GM12865 (cell line): Measurements from ENCODE around the gene PIP4P1.
A peak's percentile ranks its signal among the peaks of the same experiment; 100 is the strongest.
"Not testable (repeated sequence)": the region's sequence is repeated elsewhere in the genome, so short reads cannot be mapped to it uniquely, and the experiment has no call there.

Source experiments
- DNase-seq: peaks from one replicate; pipeline ENCODE4 v3.0.0; 2010; ENCODE audit warnings: low read depth
- H3K4me3 ChIP-seq: 2 replicates; pipeline ENCODE4 v1.5.1; 2011; ENCODE audit warnings: mild to moderate bottlenecking, low read depth, low read length, control low read depth
- TF ChIP-seq, protein P1 (sequence below): IDR thresholded peaks from 2 replicates; pipeline ENCODE4 v1.5.1; 2011; ENCODE audit warnings: low read length, control low read depth, low read depth, inconsistent platforms; ENCODE audit not compliant: insufficient read depth; ENCODE audit errors: missing control alignments

Gene PIP4P1

DNA sequence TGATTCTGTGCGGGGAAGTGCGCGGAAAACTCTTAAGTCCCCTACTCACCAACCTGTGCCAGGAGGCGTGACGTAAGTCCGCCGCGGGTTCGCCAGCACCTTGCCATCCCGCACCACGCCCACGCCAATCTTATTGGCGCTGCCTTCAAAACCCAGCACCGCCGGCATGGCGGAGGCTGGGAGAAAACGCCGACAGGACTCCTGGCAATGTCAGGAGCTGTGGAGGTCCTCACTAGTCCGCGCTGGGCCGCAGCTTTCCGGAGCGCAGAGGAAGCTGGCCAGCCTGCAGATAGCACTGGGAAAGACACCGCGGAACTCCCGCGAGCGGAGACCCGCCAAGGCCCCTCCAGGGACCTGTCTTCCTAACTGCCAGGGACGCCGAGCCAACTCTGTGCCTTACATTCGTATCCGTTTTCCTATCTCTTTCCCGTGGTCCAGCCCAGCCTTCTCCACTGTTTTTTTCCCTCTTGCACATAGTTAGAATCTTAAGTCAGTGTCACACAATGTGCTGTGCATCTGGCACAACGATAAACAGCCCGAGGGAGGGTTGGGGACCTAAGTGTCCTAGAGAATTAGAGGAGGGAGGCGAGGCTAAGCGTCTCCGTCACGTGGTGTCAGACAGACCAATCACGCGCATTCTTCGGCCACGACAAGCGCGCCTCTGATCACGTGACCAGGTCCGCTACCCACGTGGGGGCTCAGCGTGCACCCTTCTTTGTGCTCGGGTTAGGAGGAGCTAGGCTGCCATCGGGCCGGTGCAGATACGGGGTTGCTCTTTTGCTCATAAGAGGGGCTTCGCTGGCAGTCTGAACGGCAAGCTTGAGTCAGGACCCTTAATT is 6.5 kb downstream of the PIP4P1 start, which contains the start of the genes APEX1 and OSGEP:
TSS of gene APEX1 (plus strand) at position 711 of the 839 bp plus-strand sequence. CDS start 420 bp downstream, outside the sequence.
TSS of gene OSGEP (minus strand) at position 297 of the 839 bp plus-strand sequence. CDS start at position 168, 129 bp downstream.
- DNase-seq: peak; percentile 100
- TF ChIP-seq, protein P1, sequence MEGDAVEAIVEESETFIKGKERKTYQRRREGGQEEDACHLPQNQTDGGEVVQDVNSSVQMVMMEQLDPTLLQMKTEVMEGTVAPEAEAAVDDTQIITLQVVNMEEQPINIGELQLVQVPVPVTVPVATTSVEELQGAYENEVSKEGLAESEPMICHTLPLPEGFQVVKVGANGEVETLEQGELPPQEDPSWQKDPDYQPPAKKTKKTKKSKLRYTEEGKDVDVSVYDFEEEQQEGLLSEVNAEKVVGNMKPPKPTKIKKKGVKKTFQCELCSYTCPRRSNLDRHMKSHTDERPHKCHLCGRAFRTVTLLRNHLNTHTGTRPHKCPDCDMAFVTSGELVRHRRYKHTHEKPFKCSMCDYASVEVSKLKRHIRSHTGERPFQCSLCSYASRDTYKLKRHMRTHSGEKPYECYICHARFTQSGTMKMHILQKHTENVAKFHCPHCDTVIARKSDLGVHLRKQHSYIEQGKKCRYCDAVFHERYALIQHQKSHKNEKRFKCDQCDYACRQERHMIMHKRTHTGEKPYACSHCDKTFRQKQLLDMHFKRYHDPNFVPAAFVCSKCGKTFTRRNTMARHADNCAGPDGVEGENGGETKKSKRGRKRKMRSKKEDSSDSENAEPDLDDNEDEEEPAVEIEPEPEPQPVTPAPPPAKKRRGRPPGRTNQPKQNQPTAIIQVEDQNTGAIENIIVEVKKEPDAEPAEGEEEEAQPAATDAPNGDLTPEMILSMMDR: no peak
- H3K4me3 ChIP-seq: peak within 1 kb of the TSS; percentile 90

DNA sequence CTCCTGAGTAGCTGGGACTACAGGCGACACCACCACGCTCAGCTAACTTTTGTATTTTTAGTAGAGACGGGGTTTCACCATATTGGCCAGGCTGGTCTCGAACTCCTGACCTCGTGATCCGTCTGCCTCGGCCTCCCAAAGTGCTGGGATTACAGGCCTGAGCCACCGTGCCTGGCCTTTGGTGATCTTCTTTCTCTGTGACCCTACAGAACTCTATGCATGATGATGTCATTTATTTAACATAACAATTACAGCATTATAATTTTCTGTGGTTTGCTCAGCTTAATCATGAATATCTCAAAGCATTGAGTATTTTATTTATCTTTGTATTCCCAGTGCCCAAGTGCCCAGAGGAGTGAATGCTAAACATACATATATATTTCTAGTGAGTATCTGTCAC is 8.4 kb downstream of the PIP4P1 start:
- H3K4me3 ChIP-seq, DNase-seq: not testable (repeated sequence)

DNA sequence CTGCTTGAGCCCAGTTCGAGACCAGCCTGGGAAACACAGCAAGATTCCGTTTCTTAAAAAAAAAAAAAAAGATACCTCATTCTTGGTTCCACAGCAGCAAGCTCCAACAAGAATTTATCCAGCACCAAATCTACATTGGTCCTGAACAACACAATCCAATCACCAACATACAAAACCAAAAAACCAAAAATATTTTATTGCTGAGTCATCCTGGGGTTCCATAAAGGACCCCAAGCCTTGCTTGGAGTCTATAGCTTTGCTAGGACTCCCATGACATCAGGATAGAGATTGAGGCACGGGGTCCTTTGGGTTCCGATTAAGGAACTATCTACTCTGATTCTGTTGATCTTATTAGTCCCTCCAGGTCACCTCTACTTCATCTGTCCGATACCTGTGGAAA is 14.3 kb downstream of the PIP4P1 start:
- H3K4me3 ChIP-seq: no peak overlapping the region
- DNase-seq: no peak
- TF ChIP-seq, protein P1: no peak

DNA sequence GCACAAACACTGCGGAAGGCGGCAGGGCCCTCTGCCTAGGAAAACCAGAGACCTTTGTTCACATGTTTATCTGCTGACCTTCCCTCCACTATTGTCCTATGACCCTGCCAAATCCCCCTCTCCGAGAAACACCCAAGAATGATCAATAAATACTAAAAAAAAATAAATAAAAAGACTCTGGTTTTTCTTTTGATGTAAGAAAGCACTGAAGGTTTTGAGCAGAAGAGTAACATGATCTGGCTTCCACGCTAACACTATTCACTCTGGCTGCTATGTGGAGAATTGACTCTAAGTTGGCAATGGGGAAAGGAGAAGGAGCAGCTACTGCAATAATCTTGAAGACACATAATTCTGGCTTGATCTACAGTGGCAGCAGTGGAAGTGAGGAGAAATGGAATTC is 17.6 kb downstream of the PIP4P1 start:
- H3K4me3 ChIP-seq, DNase-seq: not testable (repeated sequence)

DNA sequence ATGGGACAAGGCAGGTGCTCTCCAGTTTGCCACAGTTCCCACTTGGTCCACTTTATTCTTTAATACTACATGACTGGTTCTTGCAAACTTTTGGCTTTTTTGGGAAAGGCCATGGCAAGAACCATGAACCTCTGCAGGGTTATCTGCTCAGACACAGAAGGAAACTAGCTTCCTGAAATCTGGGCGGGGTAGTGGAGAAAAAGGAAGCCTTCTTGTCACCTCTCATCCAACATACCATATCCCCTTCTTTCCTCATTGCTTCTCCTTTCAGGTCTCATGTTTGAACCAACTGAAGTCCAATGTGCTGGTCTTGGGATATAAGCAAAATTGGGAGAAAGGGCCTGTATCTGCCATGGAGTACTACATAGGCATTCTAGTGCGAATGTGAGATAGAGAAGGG is 19.8 kb downstream of the PIP4P1 start:
- TF ChIP-seq, protein P1: no peak
- no peak for DNase-seq

DNA sequence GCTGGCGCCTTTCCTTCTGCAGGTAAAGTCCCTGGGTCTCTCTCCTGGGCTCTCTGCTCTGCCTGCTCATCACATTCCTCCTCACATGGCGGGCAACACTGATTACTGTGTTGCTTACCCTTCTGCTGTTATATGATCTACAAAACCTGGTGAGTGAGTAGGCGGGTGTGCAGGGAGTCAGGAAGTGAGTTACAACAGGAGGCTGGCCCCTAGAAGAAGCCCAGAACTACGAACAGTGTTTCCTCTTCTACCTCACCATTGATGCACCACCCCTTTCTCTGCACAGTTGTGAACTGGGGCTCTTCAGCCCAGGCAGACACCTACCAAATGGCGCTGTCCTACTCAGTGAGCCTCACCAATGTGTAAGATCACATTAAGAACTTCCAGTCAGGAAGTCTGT is 20.4 kb downstream of the PIP4P1 start:
- no peak for DNase-seq
- no peak overlapping the region for H3K4me3 ChIP-seq
- TF ChIP-seq, protein P1: no peak

More for the DNA sequence above, 19.8 kb downstream of the PIP4P1 start:
- H3K4me3 ChIP-seq: no peak overlapping the region

DNA sequence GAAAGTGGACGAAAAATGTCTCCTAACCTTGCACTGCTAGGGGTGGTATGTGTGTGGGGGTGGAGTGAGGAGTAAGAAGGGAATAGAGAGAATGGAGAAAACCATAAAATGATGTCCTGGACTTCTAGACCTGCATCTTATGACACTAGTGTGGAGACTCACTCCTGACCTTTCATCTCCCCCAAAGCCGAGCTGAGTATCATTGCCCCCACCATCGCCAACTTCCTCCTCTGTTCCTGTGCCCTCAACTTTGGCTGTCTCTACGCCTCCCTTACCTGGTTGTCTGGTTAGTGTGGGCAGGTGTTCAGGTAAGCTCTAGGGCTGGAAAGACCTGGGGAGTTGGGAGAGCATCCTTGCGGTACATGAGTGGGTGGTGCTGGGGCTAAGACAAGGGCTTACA is 20.8 kb downstream of the PIP4P1 start:
- no peak overlapping the region for H3K4me3 ChIP-seq
- DNase-seq: no peak
- TF ChIP-seq, protein P1: no peak

DNA sequence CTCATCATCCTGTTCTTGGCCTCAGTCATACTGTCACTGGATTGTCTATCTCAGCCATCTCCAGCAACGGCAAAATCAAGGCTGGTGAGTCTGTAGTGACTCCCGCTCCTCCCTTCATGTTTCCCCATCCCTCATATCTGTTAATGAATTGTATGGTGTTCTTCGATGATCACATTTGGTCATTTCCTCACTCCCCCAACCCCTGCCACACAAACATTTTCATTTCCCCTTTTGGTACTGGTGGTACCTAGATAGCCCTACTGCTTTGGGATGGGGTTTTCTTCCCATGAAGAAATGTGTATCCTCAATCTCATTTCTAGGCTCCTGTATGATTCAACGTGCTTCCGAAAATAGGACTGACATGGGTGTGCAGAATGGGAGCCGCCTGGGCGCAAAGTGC is 22.6 kb downstream of the PIP4P1 start:
- TF ChIP-seq, protein P1: no peak
- H3K4me3 ChIP-seq: no peak overlapping the region
- no peak for DNase-seq
